T-helper 1 cell treated with Interleukin-12 subunit alpha and Interleukin-12 subunit beta and Interleukin-4 antibody, amounts not matched to agents 30 ng/mL and 1 ng/mL, for 36 hours (primary cell): ENCODE measurements around the gene ZNF804A. TPM values are rescaled to one million over a fixed set of nuclear protein-coding genes. Genes with fewer than 3 reads are reported as not detected.
"Not testable (repeated sequence)": the region's sequence is repeated elsewhere in the genome, so short reads cannot be mapped to it uniquely, and the experiment has no call there.

ENCODE experiments used
- intact Hi-C: fragments of 100-400 bp; cut with micrococcal nuclease; formaldehyde crosslinking; loops from one replicate; pipeline ENCODE4 v1.15.1; 2024
- total RNA-seq: library from RNA; stranded (reverse); gene quantifications from 2 replicates; pipeline ENCODE4 v1.2.3, GENCODE V29; 2022

The ZNF804A gene
- total RNA-seq, 1 donor from 2014 or later: not detected

DNA sequence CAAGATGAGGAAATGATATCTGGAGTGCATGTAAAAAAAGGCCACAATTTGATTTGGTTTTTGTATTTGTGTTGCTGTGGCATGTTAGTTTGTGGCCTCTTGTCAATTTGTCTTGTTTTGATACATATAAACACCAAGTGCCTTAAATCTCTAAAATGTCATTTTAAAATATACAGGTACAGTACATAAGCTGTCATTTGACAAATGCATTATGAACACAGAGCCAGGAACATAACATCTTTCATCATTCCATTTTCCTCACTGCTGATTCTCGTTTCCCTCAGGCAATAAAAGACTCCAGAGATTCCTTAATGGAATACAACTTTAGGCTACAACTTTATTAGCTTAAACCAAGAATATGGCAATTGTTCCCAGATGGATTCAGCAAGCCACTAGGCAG, 217.5 kb downstream of the ZNF804A start:
- intact Hi-C loops: no loop called here

GRCh38 chr2:184824597-184824996, 226.3 kb downstream of the ZNF804A start:
- intact Hi-C loops: no loop called here

DNA sequence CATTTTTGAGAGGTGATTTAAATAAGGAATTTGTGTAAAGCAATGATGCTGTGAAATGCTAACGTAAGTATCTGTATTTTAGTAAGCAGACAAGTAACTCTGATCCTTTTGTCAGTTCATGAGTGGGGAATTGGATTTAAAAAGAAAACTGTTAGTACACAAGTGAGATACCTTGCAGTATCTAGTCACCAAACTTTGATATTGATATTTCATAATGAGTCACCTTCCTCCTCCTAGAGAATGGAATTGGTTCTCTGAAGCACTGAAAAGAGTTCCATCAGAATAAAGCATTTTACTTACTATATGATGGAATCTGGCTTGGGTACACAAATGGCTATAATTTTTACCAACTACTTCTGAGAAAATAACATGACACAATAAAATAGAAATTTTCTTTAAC, 232.2 kb downstream of the ZNF804A start:
- intact Hi-C loops: no loop called here

GRCh38 chr2:184834699-184835397, 236.5 kb downstream of the ZNF804A start:
- intact Hi-C loops: no loop called here

DNA sequence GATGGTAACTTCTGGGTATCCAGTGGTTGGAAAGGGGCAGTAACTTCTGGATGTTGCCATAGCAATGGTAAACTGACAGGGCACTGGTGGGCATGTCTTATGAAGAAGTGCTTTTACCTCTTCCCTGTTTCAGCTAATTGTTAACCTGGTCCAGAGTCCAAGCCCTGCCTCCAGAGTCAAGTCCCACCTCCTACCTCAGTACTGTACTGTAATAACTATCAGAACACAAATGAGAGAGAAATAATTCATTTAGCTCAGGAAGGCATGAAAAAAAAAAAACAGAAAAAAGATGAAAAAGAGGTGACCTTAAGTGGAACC, 237.0 kb downstream of the ZNF804A start:
- intact Hi-C loops: no loop called here

DNA sequence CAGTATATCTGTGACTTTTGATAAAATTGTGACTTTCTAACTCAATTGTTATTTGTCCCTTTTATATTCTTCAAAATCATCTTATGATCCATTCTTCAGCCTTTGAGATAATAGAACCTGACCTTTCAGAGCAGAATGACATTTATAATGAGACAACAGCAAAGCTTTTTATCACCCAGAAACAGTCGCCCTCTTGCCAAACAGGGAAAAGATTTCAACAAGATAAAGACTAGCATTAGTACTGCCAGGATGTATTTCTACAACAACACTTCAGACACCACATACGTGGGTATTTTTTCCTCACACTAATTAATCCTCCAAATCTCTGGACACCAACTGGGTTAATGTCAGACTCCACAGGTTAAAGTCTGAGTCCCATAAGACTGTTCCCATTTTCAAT, 249.0 kb downstream of the ZNF804A start:
- intact Hi-C loops: no loop called here

DNA sequence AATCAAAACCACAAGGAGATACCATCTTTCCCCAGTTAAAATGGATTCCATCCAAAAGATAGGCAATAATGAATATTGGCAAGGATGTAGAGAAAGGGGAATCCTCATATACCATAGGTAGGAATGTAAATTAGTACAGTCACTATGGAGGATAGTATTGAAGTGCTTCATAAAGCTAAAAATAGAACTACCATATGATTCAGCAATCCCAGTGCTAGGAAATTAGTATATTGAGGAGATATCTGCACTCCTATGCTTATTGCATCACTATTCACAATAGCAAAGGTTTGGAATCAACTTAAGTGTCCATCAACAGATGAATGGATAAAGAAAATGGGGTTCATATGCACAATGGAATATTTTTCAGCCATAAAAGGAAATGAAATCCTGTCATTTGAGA, 251.2 kb downstream of the ZNF804A start:
- intact Hi-C loops: no loop called here

DNA sequence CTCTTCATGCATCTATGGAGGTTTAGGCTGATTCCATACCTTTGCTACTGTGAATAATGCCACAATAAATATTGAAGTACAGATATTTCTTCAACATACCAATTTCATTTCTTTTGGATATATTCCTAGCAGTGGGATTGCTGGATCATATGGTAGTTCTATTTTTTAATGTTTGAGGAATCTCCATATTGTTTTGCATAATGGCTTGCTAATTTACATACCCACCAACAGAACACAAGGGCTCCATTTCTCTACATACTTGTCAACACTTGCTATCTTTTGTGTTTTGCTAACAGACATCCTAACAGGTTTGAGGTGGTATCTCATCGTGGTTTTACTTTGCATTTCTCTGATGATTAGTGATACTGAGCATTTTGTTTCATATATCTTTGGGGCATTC, 253.2 kb downstream of the ZNF804A start:
- intact Hi-C loops: no loop called here

GRCh38 chr2:184859187-184859586, 260.9 kb downstream of the ZNF804A start:
- intact Hi-C loops: no loop called here

GRCh38 chr2:184860744-184861143, 262.4 kb downstream of the ZNF804A start:
- intact Hi-C loops: no loop called here

- intact Hi-C loops: no loop called here
Observed at GRCh38 chr2:184875212-184875611, 276.9 kb downstream of the ZNF804A start.

GRCh38 chr2:184875911-184876310, 277.6 kb downstream of the ZNF804A start:
- intact Hi-C loops: no loop called here

DNA sequence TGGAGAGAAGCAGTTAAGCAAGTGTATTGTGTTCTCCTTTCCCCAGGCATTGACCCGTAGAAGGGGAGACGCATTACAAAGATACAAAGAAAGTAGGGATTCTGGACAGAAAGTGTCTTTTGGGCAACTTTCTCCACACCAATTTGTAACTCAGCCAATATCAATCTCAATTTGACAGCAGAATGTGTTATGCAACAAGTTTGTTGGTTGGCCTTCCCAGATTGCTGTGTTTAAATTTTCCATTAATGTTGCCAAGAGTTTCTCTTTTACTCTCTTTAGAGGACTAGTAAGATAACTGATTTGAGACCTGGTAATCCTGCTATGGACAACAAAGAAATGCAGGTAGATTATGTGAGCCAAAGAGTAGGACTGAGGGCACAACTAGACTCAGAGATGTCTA, 279.6 kb downstream of the ZNF804A start:
- intact Hi-C loops: no loop called here

GRCh38 chr2:184879671-184880070, 281.3 kb downstream of the ZNF804A start:
- intact Hi-C loops: no loop called here

DNA sequence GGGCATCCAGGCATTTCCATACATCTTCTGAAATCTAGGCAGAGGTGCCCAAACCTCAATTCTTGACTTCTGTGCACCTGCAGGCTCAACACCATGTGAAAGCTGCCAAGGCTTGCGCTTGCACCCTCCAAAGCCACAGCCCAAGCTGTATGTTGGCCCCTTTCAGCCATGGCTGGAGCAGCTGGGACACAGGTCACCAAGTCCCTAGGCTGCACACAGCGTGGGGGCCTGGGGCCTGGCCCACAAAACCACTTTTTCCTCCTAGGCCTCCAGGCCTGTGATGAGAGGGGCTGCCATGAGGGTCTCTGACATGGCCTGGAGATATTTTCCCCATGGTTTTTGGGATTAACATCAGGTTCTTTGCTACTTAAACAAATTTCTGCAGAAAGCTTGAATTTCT, 288.3 kb downstream of the ZNF804A start:
- intact Hi-C loops: not testable (repeated sequence)

- intact Hi-C loops: no loop called here
Observed at GRCh38 chr2:184890311-184890710, 292.0 kb downstream of the ZNF804A start.

DNA sequence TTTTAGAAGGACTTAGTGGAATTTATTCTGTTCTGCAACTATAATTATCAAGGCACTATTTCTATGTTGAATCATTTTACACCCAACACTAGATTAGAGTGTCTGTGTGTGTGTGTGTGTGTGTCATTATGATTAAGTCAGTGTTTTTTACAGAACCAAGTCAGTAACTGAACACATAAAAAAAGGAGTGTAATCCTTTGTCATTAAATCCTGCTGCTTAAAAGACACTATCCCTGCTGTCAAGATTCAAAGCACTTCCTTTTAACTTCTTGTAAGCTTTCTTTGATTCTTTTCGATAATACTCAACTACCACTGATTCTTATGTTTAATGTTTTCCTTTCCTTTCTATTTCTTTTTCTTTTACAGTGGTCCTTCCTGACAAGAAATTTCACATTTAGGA, 306.7 kb downstream of the ZNF804A start:
- intact Hi-C loops: no loop called here

- intact Hi-C loops: no loop called here
Observed at GRCh38 chr2:184906160-184906559, 307.8 kb downstream of the ZNF804A start.

GRCh38 chr2:184906709-184907108, 308.4 kb downstream of the ZNF804A start:
- intact Hi-C loops: no loop called here

- intact Hi-C loops: no loop called here
Observed at GRCh38 chr2:184908966-184909365, 310.6 kb downstream of the ZNF804A start.

DNA sequence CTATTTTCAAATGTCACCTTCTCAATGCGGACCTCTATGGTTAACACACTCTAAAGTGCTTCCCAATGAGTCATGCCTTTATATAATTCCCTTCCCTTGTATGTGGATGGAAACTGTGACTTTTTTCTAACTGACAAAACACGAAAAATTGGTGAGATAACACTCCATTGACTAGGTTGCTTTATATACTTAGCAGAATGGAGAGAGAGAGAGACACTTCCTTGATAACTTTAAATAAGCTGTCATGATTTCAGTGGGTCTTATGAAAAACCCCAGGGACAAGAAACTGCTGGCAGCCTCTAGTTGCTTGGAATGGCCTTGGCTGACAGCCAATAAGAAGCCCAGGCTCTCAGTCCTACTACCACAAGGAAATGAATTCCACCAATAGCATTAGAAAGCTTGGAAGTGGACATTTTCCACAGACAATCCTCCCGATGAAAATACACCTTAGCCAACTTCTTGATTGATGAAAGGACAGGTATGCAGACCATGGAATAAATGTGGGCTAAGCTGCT, 322.2 kb downstream of the ZNF804A start:
- intact Hi-C loops: no loop called here

- intact Hi-C loops: no loop called here
Observed at GRCh38 chr2:184921676-184922075, 323.3 kb downstream of the ZNF804A start.

DNA sequence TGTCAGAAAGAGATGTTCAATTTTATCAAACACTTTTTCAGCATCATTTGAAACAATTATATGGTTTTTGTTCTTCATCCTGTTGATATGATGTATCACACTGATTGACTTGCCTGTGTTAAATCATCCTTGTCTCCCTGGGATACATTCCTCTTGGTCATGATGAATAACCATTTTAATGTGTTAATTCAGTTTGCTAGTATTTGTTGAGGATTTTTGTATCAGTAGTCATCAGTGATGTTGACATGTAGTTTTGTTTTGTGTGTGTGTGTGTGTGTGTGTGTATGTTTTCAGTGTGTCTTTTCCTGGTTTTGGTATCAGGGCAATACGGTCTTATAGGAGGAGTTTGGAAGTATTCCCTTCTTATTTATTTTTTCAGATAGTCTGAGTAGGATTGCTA, 325.4 kb downstream of the ZNF804A start:
- intact Hi-C loops: no loop called here

- intact Hi-C loops: no loop called here
Observed at GRCh38 chr2:184927040-184927439, 328.7 kb downstream of the ZNF804A start.
